Spinal cord (tissue), 10 donors: ENCODE measurements around the gene UBASH3A. TPM values are rescaled to one million over a fixed set of nuclear protein-coding genes. Genes with fewer than 3 reads are reported as not detected.

Experiments used
- DNase-seq, 6 donors: peaks; one replicate each; pipeline versions ENCODE4 v3.0.0 to v3.0.0-alpha.2; 2013 to 2015; ENCODE audit warnings: low spot score in 6 of 6, low read depth in 4 of 6
- H3K27ac ChIP-seq: one replicate; pipeline ENCODE4 v1.5.1; 2013; ENCODE audit warnings: low read depth, low read length, control low read depth
- H3K27me3 ChIP-seq: one replicate; pipeline ENCODE4 v1.6.1; 2013; ENCODE audit warnings: low read length; ENCODE audit not compliant: control insufficient read depth, insufficient read depth
- H3K36me3 ChIP-seq: one replicate; pipeline ENCODE4 v1.6.1; 2013; ENCODE audit warnings: low read length; ENCODE audit not compliant: control insufficient read depth, insufficient read depth
- H3K4me1 ChIP-seq: one replicate; pipeline ENCODE4 v1.6.1; 2013; ENCODE audit warnings: low read length; ENCODE audit not compliant: control insufficient read depth, insufficient read depth
- H3K4me3 ChIP-seq: one replicate; pipeline ENCODE4 v1.5.1; 2013; ENCODE audit warnings: low read depth, low read length, control low read depth
- H3K9me3 ChIP-seq: one replicate; pipeline ENCODE4 v1.6.1; 2013; ENCODE audit warnings: low read length; ENCODE audit not compliant: control insufficient read depth, insufficient read depth
- WGBS: methylation state at CpG from one replicate; pipeline ENCODE4 v1.1.5; 2013; ENCODE audit warnings: missing lambda C conversion rate; ENCODE audit not compliant: insufficient coverage; 5-methylcytosine and 5-hydroxymethylcytosine counted together
- polyA plus RNA-seq, 2 donors: library from polyadenylated mRNA; unstranded; fragments of 120-200 nt; gene quantifications; one replicate each; pipeline ENCODE4 v1.2.1, GENCODE V29; 2013; ENCODE audit not compliant: insufficient read length in 2 of 2
- total RNA-seq, 2 donors: library from RNA; depleted of rRNA in 1 of 2; stranded (reverse); fragments of 120-200 nt in 1 of 2; fragments of >200 nt in 1 of 2; gene quantifications; one replicate each; pipeline versions ENCODE4 v1.2.3 to v1.2.4, GENCODE V29; 2013 to 2014
- donor health status: healthy.

The UBASH3A gene
- total and polyA plus RNA-seq, 4 donors, result 0.06 TPM; not detected in 3

GRCh38 chr21:42373908-42374455, 29.7 kb upstream of the UBASH3A start:
- H3K4me3 ChIP-seq, result no peak overlapping the region
- peaks cover 2% of the 10 kb centered on the region for H3K27me3 ChIP-seq
- no peaks in the 10 kb centered on the region for H3K36me3 ChIP-seq
- WGBS, result 94% methylated on average over 13 of the region's 16 CpGs
- no peaks in the 10 kb centered on the region for H3K9me3 ChIP-seq
- no peak overlapping the region for H3K27ac ChIP-seq
- peaks cover 11% of the 10 kb centered on the region for H3K4me1 ChIP-seq
- no peak for DNase-seq

GRCh38 chr21:42374457-42374856, 29.2 kb upstream of the UBASH3A start:
- WGBS, result 65% methylated on average over 4 of the region's 7 CpGs
- DNase-seq, result no peak
- peaks cover 11% of the 10 kb centered on the region for H3K4me1 ChIP-seq
- H3K36me3 ChIP-seq, result no peaks in the 10 kb centered on the region
- peaks cover 2% of the 10 kb centered on the region for H3K27me3 ChIP-seq
- no peaks in the 10 kb centered on the region for H3K9me3 ChIP-seq
- no peak overlapping the region for H3K27ac ChIP-seq
- no peak overlapping the region for H3K4me3 ChIP-seq

GRCh38 chr21:42374864-42375499, 28.7 kb upstream of the UBASH3A start:
- Histone ChIP-seq H3K27me3 (peaks cover 2% of the 10 kb centered on the region), H3K4me3 (no peak overlapping the region), H3K27ac (no peak overlapping the region), H3K36me3 (no peaks in the 10 kb centered on the region), H3K9me3 (no peaks in the 10 kb centered on the region), H3K4me1 (peaks cover 11% of the 10 kb centered on the region)
- DNase-seq, result no peak
- 27% methylated on average over 22 of the region's 23 CpGs for WGBS

- Histone ChIP-seq H3K27ac (no peak overlapping the region), H3K36me3 (no peaks in the 10 kb centered on the region), H3K9me3 (no peaks in the 10 kb centered on the region), H3K4me3 (no peak overlapping the region), H3K27me3 (peaks cover 2% of the 10 kb centered on the region), H3K4me1 (peaks cover 11% of the 10 kb centered on the region)
- WGBS, result 76% methylated on average over 10 of the region's 11 CpGs
- DNase-seq, result no peak
These were observed 28.2 kb upstream of the UBASH3A start for GRCh38 chr21:42375506-42375905.

- Histone ChIP-seq H3K9me3 (no peaks in the 10 kb centered on the region), H3K36me3 (no peaks in the 10 kb centered on the region), H3K4me1 (peaks cover 11% of the 10 kb centered on the region), H3K27ac (no peak overlapping the region), H3K27me3 (peaks cover 2% of the 10 kb centered on the region), H3K4me3 (no peak overlapping the region)
- no peak for DNase-seq
- WGBS, result 95% methylated on average over 3 of the region's 3 CpGs
These were observed 27.8 kb upstream of the UBASH3A start for GRCh38 chr21:42375966-42376337.

GRCh38 chr21:42376338-42376982, 27.2 kb upstream of the UBASH3A start:
- Histone ChIP-seq H3K9me3 (no peaks in the 10 kb centered on the region), H3K36me3 (no peaks in the 10 kb centered on the region), H3K27me3 (peaks cover 2% of the 10 kb centered on the region), H3K4me1 (peaks cover 11% of the 10 kb centered on the region), H3K27ac (no peak overlapping the region), H3K4me3 (no peak overlapping the region)
- 81% methylated on average over 32 of the region's 32 CpGs for WGBS
- no peak for DNase-seq

GRCh38 chr21:42377211-42377950, 26.3 kb upstream of the UBASH3A start:
- DNase-seq, result no peak
- H3K36me3 ChIP-seq, result no peaks in the 10 kb centered on the region
- WGBS, result 92% methylated on average over 24 of the region's 24 CpGs
- H3K9me3 ChIP-seq, result no peaks in the 10 kb centered on the region
- H3K27me3 ChIP-seq, result peaks cover 2% of the 10 kb centered on the region
- H3K27ac ChIP-seq, result no peak overlapping the region
- H3K4me3 ChIP-seq, result no peak overlapping the region
- H3K4me1 ChIP-seq, result peaks cover 11% of the 10 kb centered on the region

- no peaks in the 10 kb centered on the region for H3K9me3 ChIP-seq
- H3K27ac ChIP-seq, result no peak overlapping the region
- H3K4me3 ChIP-seq, result no peak overlapping the region
- H3K27me3 ChIP-seq, result peaks cover 2% of the 10 kb centered on the region
- 84% methylated on average over 4 of the region's 5 CpGs for WGBS
- peaks cover 11% of the 10 kb centered on the region for H3K4me1 ChIP-seq
- H3K36me3 ChIP-seq, result no peaks in the 10 kb centered on the region
- DNase-seq, result no peak
These were observed 25.8 kb upstream of the UBASH3A start for GRCh38 chr21:42377951-42378340.

- Histone ChIP-seq H3K4me3 (no peak overlapping the region), H3K27ac (no peak overlapping the region), H3K4me1 (peaks cover 11% of the 10 kb centered on the region), H3K9me3 (no peaks in the 10 kb centered on the region), H3K27me3 (peaks cover 2% of the 10 kb centered on the region), H3K36me3 (no peaks in the 10 kb centered on the region)
- no peak for DNase-seq
- 82% methylated on average over 5 of the region's 8 CpGs for WGBS
These were observed 25.3 kb upstream of the UBASH3A start for GRCh38 chr21:42378418-42378817.
